Epithelial cell of proximal tubule (primary cell): ENCODE results near the gene POP4. TPM values are rescaled to one million over a fixed set of nuclear protein-coding genes. Genes with fewer than 3 reads are reported as not detected.

Experiments used
- DNase-seq: peaks from one replicate; pipeline ENCODE4 v3.0.0-alpha.2; 2011; ENCODE audit warnings: low read depth
- H3K4me3 ChIP-seq: 2 replicates; pipeline ENCODE4 v1.5.1; 2011; ENCODE audit warnings: low read depth, mild to moderate bottlenecking, low read length
- total RNA-seq: library from RNA; depleted of rRNA; stranded (reverse); fragments of >200 nt; gene quantifications from 2 replicates; pipeline ENCODE4 v1.2.3, GENCODE V29; 2015
- TF ChIP-seq, protein P1 (sequence below): conservative IDR thresholded peaks from 2 replicates; pipeline ENCODE4 v1.5.1; 2012; ENCODE audit warnings: low read depth, mild to moderate bottlenecking, low read length

The POP4 gene
- total RNA-seq, 1 donor from 2014 or later, result 53.5 TPM

GRCh38 chr19:29640231-29640630, 34.1 kb downstream of the POP4 start:
- DNase-seq, result no peak
- H3K4me3 ChIP-seq, result no peak overlapping the region
- TF ChIP-seq, protein P1, sequence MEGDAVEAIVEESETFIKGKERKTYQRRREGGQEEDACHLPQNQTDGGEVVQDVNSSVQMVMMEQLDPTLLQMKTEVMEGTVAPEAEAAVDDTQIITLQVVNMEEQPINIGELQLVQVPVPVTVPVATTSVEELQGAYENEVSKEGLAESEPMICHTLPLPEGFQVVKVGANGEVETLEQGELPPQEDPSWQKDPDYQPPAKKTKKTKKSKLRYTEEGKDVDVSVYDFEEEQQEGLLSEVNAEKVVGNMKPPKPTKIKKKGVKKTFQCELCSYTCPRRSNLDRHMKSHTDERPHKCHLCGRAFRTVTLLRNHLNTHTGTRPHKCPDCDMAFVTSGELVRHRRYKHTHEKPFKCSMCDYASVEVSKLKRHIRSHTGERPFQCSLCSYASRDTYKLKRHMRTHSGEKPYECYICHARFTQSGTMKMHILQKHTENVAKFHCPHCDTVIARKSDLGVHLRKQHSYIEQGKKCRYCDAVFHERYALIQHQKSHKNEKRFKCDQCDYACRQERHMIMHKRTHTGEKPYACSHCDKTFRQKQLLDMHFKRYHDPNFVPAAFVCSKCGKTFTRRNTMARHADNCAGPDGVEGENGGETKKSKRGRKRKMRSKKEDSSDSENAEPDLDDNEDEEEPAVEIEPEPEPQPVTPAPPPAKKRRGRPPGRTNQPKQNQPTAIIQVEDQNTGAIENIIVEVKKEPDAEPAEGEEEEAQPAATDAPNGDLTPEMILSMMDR, result no peak

DNA sequence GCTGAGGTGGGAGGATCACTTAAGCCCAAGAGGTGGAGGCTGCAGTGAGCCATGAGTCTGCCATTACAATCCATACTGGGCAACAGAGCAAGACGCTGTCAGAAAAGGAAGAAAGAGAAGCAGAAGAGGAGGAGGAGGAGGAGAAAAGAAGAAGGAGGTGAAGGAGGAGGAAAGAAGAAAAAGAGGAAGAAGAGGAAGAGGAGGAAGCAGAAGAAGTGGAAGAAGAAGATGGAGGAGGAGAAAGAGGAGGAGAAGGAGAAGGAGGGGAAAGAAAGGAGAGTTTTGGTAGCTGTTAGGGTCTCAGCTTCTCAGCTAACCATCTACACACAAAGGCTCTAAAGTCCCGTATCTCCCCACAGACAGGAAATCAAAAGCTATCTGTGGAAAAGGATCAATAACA, 35.5 kb downstream of the POP4 start:
- no peak for DNase-seq
- H3K4me3 ChIP-seq, result no peak overlapping the region
- TF ChIP-seq, protein P1, result no peak

GRCh38 chr19:29643361-29643935, 37.4 kb downstream of the POP4 start:
- TF ChIP-seq, protein P1, result no peak
- DNase-seq, result no peak
- H3K4me3 ChIP-seq, result no peak overlapping the region

DNA sequence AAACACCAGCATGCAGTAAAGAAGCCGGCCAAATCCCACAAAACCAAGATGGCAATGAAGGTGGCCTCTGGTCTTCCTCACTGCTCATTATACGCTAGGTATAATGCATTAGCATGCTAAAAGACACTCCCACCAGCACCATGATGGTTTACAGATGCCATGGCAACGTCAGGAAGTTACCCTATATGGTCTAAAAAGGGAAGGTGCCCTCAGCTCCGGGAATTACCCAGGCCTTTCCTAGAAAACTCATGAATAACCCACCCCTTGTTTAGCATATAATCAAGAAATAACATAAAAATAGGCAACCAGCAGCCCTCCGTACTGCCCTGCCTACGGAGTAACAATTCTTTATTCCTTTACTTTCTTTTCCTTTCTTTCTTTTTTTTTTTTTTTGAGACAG, 38.1 kb downstream of the POP4 start:
- no peak for DNase-seq
- TF ChIP-seq, protein P1, result no peak
- H3K4me3 ChIP-seq, result no peak overlapping the region

- DNase-seq, result no peak
- no peak overlapping the region for H3K4me3 ChIP-seq
- TF ChIP-seq, protein P1, result no peak
Measured at GRCh38 chr19:29645491-29645867, 39.4 kb downstream of the POP4 start.

DNA sequence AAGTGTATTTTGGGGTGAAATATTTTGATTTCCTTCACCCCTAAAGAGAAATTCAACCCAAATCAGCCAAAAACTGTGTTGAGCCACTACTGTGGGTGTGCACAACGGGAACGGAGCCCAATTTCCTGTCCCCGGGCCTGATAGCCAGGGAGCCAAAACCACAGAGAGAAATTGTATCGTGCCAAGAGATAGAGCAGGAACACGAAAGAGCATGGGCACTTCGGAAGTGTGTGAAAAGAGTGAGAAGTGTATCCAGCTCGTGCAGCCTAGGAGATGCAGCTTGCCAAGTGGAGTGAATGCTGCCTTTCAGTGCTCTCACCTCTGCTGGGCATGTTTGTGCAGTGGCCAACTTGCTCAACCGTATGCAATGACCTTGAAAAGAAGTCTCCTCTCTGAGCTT, 39.8 kb downstream of the POP4 start:
- TF ChIP-seq, protein P1, result no peak
- DNase-seq, result no peak
- no peak overlapping the region for H3K4me3 ChIP-seq

DNA sequence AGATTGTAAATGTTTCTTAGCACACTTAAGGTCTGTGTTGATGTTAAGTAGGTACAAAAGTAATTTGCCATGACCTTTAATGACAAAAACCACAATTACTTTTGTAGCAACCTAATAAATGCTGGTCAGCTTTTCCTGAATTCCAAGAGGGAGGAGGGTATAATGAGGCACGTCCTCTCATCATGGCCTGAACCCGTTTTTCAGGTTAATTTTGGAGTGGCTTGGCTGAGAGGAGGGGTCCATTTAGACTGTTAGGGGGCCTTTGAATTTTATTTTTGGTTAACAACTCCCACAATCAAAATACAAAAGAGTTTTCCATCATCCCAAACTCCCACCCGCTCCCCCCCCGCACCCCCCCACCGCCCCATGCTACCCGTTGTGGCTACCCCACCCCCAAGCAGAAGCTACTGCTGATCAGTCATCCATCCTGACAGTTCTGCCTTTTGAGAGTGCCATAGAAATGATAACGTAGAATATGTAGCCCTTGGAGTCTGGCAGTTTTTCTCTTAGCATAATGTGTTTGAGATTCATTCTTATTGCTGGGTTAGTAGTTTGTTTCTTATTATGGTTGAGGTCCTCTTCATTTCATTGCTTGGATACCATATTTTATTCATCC, 44.8 kb downstream of the POP4 start:
- DNase-seq, result no peak
- TF ChIP-seq, protein P1, result no peak
- H3K4me3 ChIP-seq, result no peak overlapping the region
